ENCODE data around the gene A3GALT2.
A peak's percentile ranks its signal among the peaks of the same experiment; 100 is the strongest.

The A3GALT2 gene

GRCh38 chr1:33348676-33349080 lies 27.8 kb upstream of the A3GALT2 start:
- Histone ChIP-seq H3K14ac (ENCODE audit: low read length in 2 of 2) (peak overlapping the region in 1 of 2 experiments; percentile 37), H3K9me3 (ENCODE audit: control insufficient read depth, low read length) (no peaks in the 10 kb centered on the region), H3K9ac (ENCODE audit: low read length) (peak overlapping the region; percentile 96), H2BK120ac (ENCODE audit: low read depth, low read length) (peak overlapping the region; percentile 99), H3K27ac (ENCODE audit: low read length, poor library complexity, severe bottlenecking) (peak overlapping the region; percentile 91), H3K4me3 (ENCODE audit: insufficient read depth in 1 of 2, low read depth in 1 of 2, low read length in 2 of 2) (peak overlapping the region; percentile 93 to 98), H3K18ac (ENCODE audit: low read depth in 1 of 2, low read length in 2 of 2) (peak overlapping the region; percentile 2 to 97), H2AFZ (ENCODE audit: low read depth, low read length) (no peak overlapping the region), H3K4me1 (ENCODE audit: control insufficient read depth, insufficient read depth, low read depth, low read length) (peaks cover 14% of the 10 kb centered on the region), H2BK12ac (ENCODE audit: low read length in 2 of 2) (no peak overlapping the region), H3K27me3 (ENCODE audit: control insufficient read depth in 1 of 2, insufficient read depth in 1 of 2, low read length in 2 of 2) (no peaks in the 10 kb centered on the region), H3K79me1 (replicated peaks; ENCODE audit: low read length, poor library complexity, severe bottlenecking) (peaks cover 1% of the 10 kb centered on the region), H3K4ac (ENCODE audit: low read depth in 1 of 2, low read length in 2 of 2) (peak overlapping the region in 1 of 2 experiments; percentile 79), H3K36me3 (ENCODE audit: control insufficient read depth in 1 of 2, insufficient read depth in 2 of 2, low read depth in 1 of 2, low read length in 2 of 2) (peaks cover 8 to 61% of the 10 kb centered on the region in 2 experiments), H4K91ac (ENCODE audit: low read length) (peak overlapping the region; percentile 52), H3K4me2 (ENCODE audit: low read length, poor library complexity, severe bottlenecking) (peak overlapping the region; percentile 97), H2BK5ac (ENCODE audit: low read depth, low read length, poor library complexity, severe bottlenecking) (peak overlapping the region; percentile 92), H2BK15ac (ENCODE audit: low read depth, poor library complexity, severe bottlenecking) (no peak overlapping the region), H3K23ac (ENCODE audit: low read length in 2 of 2) (no peak overlapping the region), H4K8ac (ENCODE audit: low read length) (no peak overlapping the region), H2AK5ac (ENCODE audit: low read length, severe bottlenecking) (no peak overlapping the region)
- WGBS: under 1% methylated on average over 10 of the region's 11 CpGs
- DNase-seq: no peak

- no peak overlapping the region for H2BK12ac ChIP-seq (ENCODE audit: low read length in 2 of 2)
- H3K18ac ChIP-seq (ENCODE audit: low read depth in 1 of 2, low read length in 2 of 2): peak overlapping the region; percentile 16 to 18
- H3K4me3 ChIP-seq (ENCODE audit: insufficient read depth in 1 of 2, low read depth in 1 of 2, low read length in 2 of 2): peak overlapping the region in 1 of 2 experiments; percentile 93
- peak overlapping the region; percentile 97 for H3K4me2 ChIP-seq (ENCODE audit: low read length, poor library complexity, severe bottlenecking)
- DNase-seq: no peak
- peak overlapping the region in 1 of 2 experiments; percentile 57 for H3K14ac ChIP-seq (ENCODE audit: low read length in 2 of 2)
- no peak overlapping the region for H2AK5ac ChIP-seq (ENCODE audit: low read length, severe bottlenecking)
- H3K4ac ChIP-seq (ENCODE audit: low read depth in 1 of 2, low read length in 2 of 2): peak overlapping the region in 1 of 2 experiments; percentile 79
- peak overlapping the region; percentile 91 for H3K27ac ChIP-seq (ENCODE audit: low read length, poor library complexity, severe bottlenecking)
- peak overlapping the region; percentile 45 for H4K8ac ChIP-seq (ENCODE audit: low read length)
- H3K4me1 ChIP-seq (ENCODE audit: control insufficient read depth, insufficient read depth, low read depth, low read length): peaks cover 16% of the 10 kb centered on the region
- H3K23ac ChIP-seq (ENCODE audit: low read length in 2 of 2): no peak overlapping the region
- peak overlapping the region; percentile 96 for H3K9ac ChIP-seq (ENCODE audit: low read length)
- no peak overlapping the region for H2AFZ ChIP-seq (ENCODE audit: low read depth, low read length)
- H2BK5ac ChIP-seq (ENCODE audit: low read depth, low read length, poor library complexity, severe bottlenecking): peak overlapping the region; percentile 63
- peak overlapping the region; percentile 47 for H4K91ac ChIP-seq (ENCODE audit: low read length)
- H3K9me3 ChIP-seq (ENCODE audit: control insufficient read depth, low read length): no peaks in the 10 kb centered on the region
- H3K36me3 ChIP-seq (ENCODE audit: control insufficient read depth in 1 of 2, insufficient read depth in 2 of 2, low read depth in 1 of 2, low read length in 2 of 2): peaks cover 6 to 60% of the 10 kb centered on the region in 2 experiments
- 4% methylated on average over 2 of the region's 2 CpGs for WGBS
- peak overlapping the region; percentile 11 for H2BK120ac ChIP-seq (ENCODE audit: low read depth, low read length)
- H3K27me3 ChIP-seq (ENCODE audit: control insufficient read depth in 1 of 2, insufficient read depth in 1 of 2, low read length in 2 of 2): no peaks in the 10 kb centered on the region
- no peaks in the 10 kb centered on the region for H3K79me1 ChIP-seq (replicated peaks; ENCODE audit: low read length, poor library complexity, severe bottlenecking)
- H2BK15ac ChIP-seq (ENCODE audit: low read depth, poor library complexity, severe bottlenecking): no peak overlapping the region
These were observed 27.3 kb upstream of the A3GALT2 start for GRCh38 chr1:33348194-33348593.

- Histone ChIP-seq H3K18ac (ENCODE audit: low read depth in 1 of 2, low read length in 2 of 2) (peak overlapping the region; percentile 85 to 93), H3K27ac (ENCODE audit: low read length, poor library complexity, severe bottlenecking) (peak overlapping the region; percentile 91), H3K9me3 (ENCODE audit: control insufficient read depth, low read length) (no peaks in the 10 kb centered on the region), H4K8ac (ENCODE audit: low read length) (peak overlapping the region; percentile 94), H4K91ac (ENCODE audit: low read length) (peak overlapping the region; percentile 79), H3K4ac (ENCODE audit: low read depth in 1 of 2, low read length in 2 of 2) (peak overlapping the region; percentile 56 to 94), H3K79me1 (replicated peaks; ENCODE audit: low read length, poor library complexity, severe bottlenecking) (no peaks in the 10 kb centered on the region), H3K23ac (ENCODE audit: low read length in 2 of 2) (peak overlapping the region in 1 of 2 experiments; percentile 70), H2BK120ac (ENCODE audit: low read depth, low read length) (peak overlapping the region; percentile 87), H2AK5ac (ENCODE audit: low read length, severe bottlenecking) (peak overlapping the region; percentile 84), H3K9ac (ENCODE audit: low read length) (peak overlapping the region; percentile 96), H3K27me3 (ENCODE audit: control insufficient read depth in 1 of 2, insufficient read depth in 1 of 2, low read length in 2 of 2) (no peaks in the 10 kb centered on the region), H3K4me2 (ENCODE audit: low read length, poor library complexity, severe bottlenecking) (peak overlapping the region; percentile 97), H3K4me3 (ENCODE audit: insufficient read depth in 1 of 2, low read depth in 1 of 2, low read length in 2 of 2) (peak overlapping the region; percentile 60 to 93), H3K4me1 (ENCODE audit: control insufficient read depth, insufficient read depth, low read depth, low read length) (peaks cover 17% of the 10 kb centered on the region), H3K36me3 (ENCODE audit: control insufficient read depth in 1 of 2, insufficient read depth in 2 of 2, low read depth in 1 of 2, low read length in 2 of 2) (peaks cover 6 to 58% of the 10 kb centered on the region in 2 experiments), H2BK12ac (ENCODE audit: low read length in 2 of 2) (peak overlapping the region in 1 of 2 experiments; percentile 83), H2BK5ac (ENCODE audit: low read depth, low read length, poor library complexity, severe bottlenecking) (peak overlapping the region; percentile 63), H2AFZ (ENCODE audit: low read depth, low read length) (no peak overlapping the region), H2BK15ac (ENCODE audit: low read depth, poor library complexity, severe bottlenecking) (peak overlapping the region; percentile 74), H3K14ac (ENCODE audit: low read length in 2 of 2) (peak overlapping the region in 1 of 2 experiments; percentile 87)
- WGBS: 2% methylated on average over 5 of the region's 5 CpGs
- DNase-seq: no peak
These were observed 26.7 kb upstream of the A3GALT2 start for GRCh38 chr1:33347650-33347992.

GRCh38 chr1:33346927-33347649 lies 26.2 kb upstream of the A3GALT2 start:
- Histone ChIP-seq H2BK120ac (ENCODE audit: low read depth, low read length) (peak overlapping the region; percentile 87), H3K79me1 (replicated peaks; ENCODE audit: low read length, poor library complexity, severe bottlenecking) (no peaks in the 10 kb centered on the region), H2BK12ac (ENCODE audit: low read length in 2 of 2) (peak overlapping the region in 1 of 2 experiments; percentile 29), H3K4me2 (ENCODE audit: low read length, poor library complexity, severe bottlenecking) (peak overlapping the region; percentile 97), H3K18ac (ENCODE audit: low read depth in 1 of 2, low read length in 2 of 2) (peak overlapping the region; percentile 67 to 85), H4K91ac (ENCODE audit: low read length) (peak overlapping the region; percentile 79), H3K27ac (ENCODE audit: low read length, poor library complexity, severe bottlenecking) (peak overlapping the region; percentile 91), H2BK5ac (ENCODE audit: low read depth, low read length, poor library complexity, severe bottlenecking) (peak overlapping the region; percentile 63), H3K27me3 (ENCODE audit: control insufficient read depth in 1 of 2, insufficient read depth in 1 of 2, low read length in 2 of 2) (no peaks in the 10 kb centered on the region), H3K9me3 (ENCODE audit: control insufficient read depth, low read length) (no peaks in the 10 kb centered on the region), H3K23ac (ENCODE audit: low read length in 2 of 2) (no peak overlapping the region), H3K9ac (ENCODE audit: low read length) (peak overlapping the region; percentile 96), H2AFZ (ENCODE audit: low read depth, low read length) (no peak overlapping the region), H2AK5ac (ENCODE audit: low read length, severe bottlenecking) (peak overlapping the region; percentile 84), H3K4me1 (ENCODE audit: control insufficient read depth, insufficient read depth, low read depth, low read length) (peaks cover 18% of the 10 kb centered on the region), H3K14ac (ENCODE audit: low read length in 2 of 2) (peak overlapping the region in 1 of 2 experiments; percentile 87), H3K4ac (ENCODE audit: low read depth in 1 of 2, low read length in 2 of 2) (peak overlapping the region; percentile 56 to 94), H4K8ac (ENCODE audit: low read length) (no peak overlapping the region), H3K4me3 (ENCODE audit: insufficient read depth in 1 of 2, low read depth in 1 of 2, low read length in 2 of 2) (peak overlapping the region in 1 of 2 experiments; percentile 93), H2BK15ac (ENCODE audit: low read depth, poor library complexity, severe bottlenecking) (no peak overlapping the region), H3K36me3 (ENCODE audit: control insufficient read depth in 1 of 2, insufficient read depth in 2 of 2, low read depth in 1 of 2, low read length in 2 of 2) (peaks cover 6 to 56% of the 10 kb centered on the region in 2 experiments)
- 2% methylated on average over 1 of the region's 2 CpGs for WGBS
- peak; percentile 97 for DNase-seq

Data from mesenchymal stem cell (in vitro differentiated cells and primary cell).